Measurements from ENCODE around the gene PRKCQ. TPM values are rescaled to one million over a fixed set of nuclear protein-coding genes. Genes with fewer than 3 reads are reported as not detected.

PRKCQ gene
- total and polyA plus RNA-seq, 2 of the 4 experiments (the other 2 are of a cell fraction) = under 0.01 to 0.03 TPM

GRCh38 chr10:6536102-6536501 lies 44.0 kb downstream of the PRKCQ start:
- POLR2A ChIA-PET (ENCODE audit: unreplicated experiment) = no interaction called here
- Histone ChIP-seq H4K20me1 (ENCODE audit: insufficient read depth, low read length) (no peaks in the 10 kb centered on the region), H2BK120ac (ENCODE audit: low read depth, low read length) (no peak overlapping the region), H2AK5ac (ENCODE audit: low read depth, low read length) (no peak overlapping the region), H4K91ac (ENCODE audit: insufficient read depth, low read depth, low read length) (no peak overlapping the region), H3K36me3 (ENCODE audit: control insufficient read depth, insufficient read depth, low read length) (no peaks in the 10 kb centered on the region), H2AK9ac (replicated peaks; ENCODE audit: low read depth, low read length, poor library complexity) (no peak overlapping the region), H3K23ac (ENCODE audit: low read depth, low read length) (no peak overlapping the region), H3K18ac (ENCODE audit: low read depth, low read length) (no peak overlapping the region), H4K5ac (ENCODE audit: low read depth, low read length) (no peak overlapping the region), H4K8ac (ENCODE audit: low read depth in 2 of 2, low read length in 2 of 2) (no peak overlapping the region), H3K9ac (ENCODE audit: low read depth, low read length) (no peak overlapping the region), H3K4me2 (ENCODE audit: low read depth, low read length) (no peak overlapping the region), H3K9me3 (ENCODE audit: control insufficient read depth, insufficient read depth, low read length) (no peaks in the 10 kb centered on the region), H3K79me1 (ENCODE audit: low read depth in 1 of 2, low read length in 2 of 2) (no peaks in the 10 kb centered on the region), H3K56ac (ENCODE audit: extremely low read depth, insufficient read depth, low read length) (no peak overlapping the region), H3K27me3 (ENCODE audit: control insufficient read depth, insufficient read depth, low read length) (no peaks in the 10 kb centered on the region; the same call in 1 of the 2 replicates), H3K4me1 (ENCODE audit: control insufficient read depth, insufficient read depth, low read length) (no peaks in the 10 kb centered on the region), H2BK20ac (ENCODE audit: low read depth, low read length) (no peak overlapping the region), H3K14ac (replicated peaks; ENCODE audit: low read depth, low read length) (no peak overlapping the region), H3K27ac (ENCODE audit: insufficient read depth, low read length) (no peak overlapping the region), H2BK15ac (ENCODE audit: low read depth, low read length) (no peak overlapping the region), H2AFZ (replicated peaks; ENCODE audit: low read length, poor library complexity) (no peak overlapping the region), H3K4ac (ENCODE audit: low read depth, low read length) (no peak overlapping the region), H2BK5ac (ENCODE audit: low read depth, low read length, poor library complexity, severe bottlenecking) (no peak overlapping the region), H3K4me3 (ENCODE audit: insufficient read depth, low read depth, low read length) (no peak overlapping the region), H3K9me1 (ENCODE audit: insufficient read depth, low read length) (no peaks in the 10 kb centered on the region)
- dilution Hi-C loops (cut with HindIII; ENCODE audit: low sequenced_read_pairs, unreplicated experiment) (no loop called here), intact Hi-C loops (cut with micrococcal nuclease) (no loop called here), in situ Hi-C loops (cut with MboI; ENCODE audit: low sequenced_read_pairs) (no loop called here)
- no CpG with 5 or more reads among the region's 3 CpGs for WGBS, 2 experiments (ENCODE audit: extremely low coverage in 2 of 2, insufficient read length in 1 of 2)
- ATAC-seq (ENCODE audit: low read depth) = no peak
- no peak for TF ChIP-seq SMC3 (IDR thresholded peaks at IDR 0.05; ENCODE audit: low read depth, low read length)
- no peak for TF ChIP-seq BHLHE40 (IDR thresholded peaks at IDR 0.05; ENCODE audit: low read depth, low read length)
- no peak for TF ChIP-seq CTCF (conservative IDR thresholded peaks at IDR 0.05; ENCODE audit: low read depth, low read length)
- no peak for TF ChIP-seq RCOR1 (IDR thresholded peaks at IDR 0.05; ENCODE audit: insufficient replicate concordance, low read length)
- no peak for TF ChIP-seq MAFK (IDR thresholded peaks at IDR 0.05; ENCODE audit: low read depth, low read length)
- no peak for TF ChIP-seq MAZ (IDR thresholded peaks at IDR 0.05; ENCODE audit: borderline replicate concordance, low read depth, low read length)
- no peak for TF ChIP-seq POLR2A (IDR thresholded peaks at IDR 0.05; ENCODE audit: low read depth, low read length)
- no peak for TF ChIP-seq USF2 (IDR thresholded peaks at IDR 0.05; ENCODE audit: low read depth, low read length)
- TF ChIP-seq RAD21 (IDR thresholded peaks at IDR 0.05; ENCODE audit: low read length) = no peak
- CTCF ChIA-PET = interaction anchor here (0.6 kb wide), 1 partner anchor 130 kb away, joined by 3 read pairs; no protein-coding TSS in a partner anchor
- no TSS peak for BruUV-seq (replicated peaks)
- DNase-seq = no peak
